PC-3 (cell line): ENCODE data around the gene IL17RD. TPM values are rescaled to one million over a fixed set of nuclear protein-coding genes. Genes with fewer than 3 reads are reported as not detected.

Source experiments
- ATAC-seq: fragments of 200-7000 bp; cut with Tn5 transposase; 2 replicates; pipeline ENCODE4 v1.9.1; 2020; ENCODE audit warnings: mild to moderate bottlenecking, moderate library complexity
- BruUV-seq: library from RNA; stranded (reverse); fragments of 400-500 nt; replicated peaks from 2 replicates; lab custom pipeline; 2021; lab: Mats Ljungman, UMichigan
- CTCF ChIA-PET: fragments of 300-600 bp; sonication (Branson Sonifier 250); formaldehyde crosslinking; loops from one replicate; lab custom pipeline; 2022; ENCODE audit warnings: antibody characterized with exemption; lab: Charles Lee
- POLR2A ChIA-PET: fragments of 300-600 bp; sonication (Branson Sonifier 250); formaldehyde crosslinking; loops from one replicate; lab custom pipeline; 2022; ENCODE audit warnings: antibody characterized with exemption; ENCODE audit not compliant: unreplicated experiment; lab: Charles Lee
- DNase-seq: peaks from one replicate; pipeline ENCODE4 v3.0.0-alpha.2; 2015
- H2AFZ ChIP-seq: fragments of 300-600 bp; sonication (generic); 2 replicates; pipeline ENCODE4 v1.6.0; 2016; ENCODE audit warnings: antibody characterized with exemption, low read length
- H3F3A ChIP-seq: fragments of 300-600 bp; sonication (generic); one replicate; pipeline ENCODE4 v1.6.0; 2017; ENCODE audit warnings: antibody characterized with exemption, low read length, control low read depth, mild to moderate bottlenecking; ENCODE audit not compliant: unreplicated experiment
- H3K27ac ChIP-seq: fragments of 300-600 bp; sonication (generic); 2 replicates; pipeline ENCODE4 v1.5.1; 2016; ENCODE audit warnings: mild to moderate bottlenecking, low read length
- H3K27me3 ChIP-seq: fragments of 300-600 bp; sonication (generic); 2 replicates; pipeline ENCODE4 v1.6.1; 2016; ENCODE audit warnings: low read length, mixed read lengths
- H3K36me3 ChIP-seq: fragments of 300-600 bp; sonication (generic); 2 replicates; pipeline ENCODE4 v1.6.1; 2016; ENCODE audit warnings: low read depth, mixed run types, low read length, mixed read lengths
- H3K4me1 ChIP-seq: fragments of 300-600 bp; sonication (generic); 2 replicates; pipeline ENCODE4 v1.5.1; 2016; ENCODE audit warnings: low read length; ENCODE audit not compliant: insufficient read depth
- H3K4me2 ChIP-seq: fragments of 300-600 bp; sonication (generic); 2 replicates; pipeline ENCODE4 v1.6.0; 2016; ENCODE audit warnings: low read length
- H3K4me3 ChIP-seq: fragments of 300-600 bp; sonication (generic); 2 replicates; pipeline ENCODE4 v1.5.1; 2016; ENCODE audit warnings: mild to moderate bottlenecking, low read length, mixed read lengths
- H3K79me2 ChIP-seq: fragments of 300-600 bp; sonication (generic); 2 replicates; pipeline ENCODE4 v1.6.1; 2017; ENCODE audit warnings: low read length, mixed read lengths
- H3K9ac ChIP-seq: fragments of 300-600 bp; sonication (generic); 2 replicates; pipeline ENCODE4 v1.6.0; 2016; ENCODE audit warnings: mild to moderate bottlenecking, low read length
- H3K9me2 ChIP-seq: fragments of 300-600 bp; sonication (generic); replicated peaks from 2 replicates; pipeline ENCODE4 v1.6.1; 2016; ENCODE audit warnings: mixed run types, low read length, mixed read lengths
- H3K9me3 ChIP-seq: fragments of 300-600 bp; sonication (generic); 2 replicates; pipeline ENCODE4 v1.6.1; 2016; ENCODE audit warnings: low read length, mixed read lengths
- H4K20me1 ChIP-seq: fragments of 300-600 bp; sonication (generic); 2 replicates; pipeline ENCODE4 v1.6.1; 2016; ENCODE audit warnings: low read length, mixed read lengths
- EZH2 ChIP-seq: fragments of 300-600 bp; sonication (generic); IDR thresholded peaks from one replicate; pipeline ENCODE4 v1.6.1; 2017; ENCODE audit warnings: antibody characterized with exemption, mild to moderate bottlenecking, low read length; ENCODE audit not compliant: unreplicated experiment
- EZH2phosphoT487 ChIP-seq: fragments of 300-600 bp; sonication (generic); IDR thresholded peaks from 2 replicates; pipeline ENCODE4 v1.6.1; 2018; ENCODE audit warnings: mild to moderate bottlenecking, antibody characterized with exemption, low read length, borderline replicate concordance
- intact Hi-C: fragments of 100-400 bp; cut with micrococcal nuclease; formaldehyde crosslinking; loops from 2 replicates; pipeline ENCODE4 v1.9.0; 2023
- total RNA-seq: library from RNA; depleted of rRNA; stranded (reverse); fragments of >200 nt; gene quantifications from 2 replicates; pipeline ENCODE4 v1.2.3, GENCODE V29; 2014; rRNA removed
- TF ChIP-seq, protein P1 (sequence below): fragments of 300-600 bp; sonication (generic); conservative IDR thresholded peaks from 2 replicates; pipeline ENCODE4 v1.5.1; 2017; ENCODE audit warnings: antibody characterized with exemption, low read depth, mild to moderate bottlenecking, low read length

Gene IL17RD
- total RNA-seq, 1 experiment from 2014 or later = 3.7 TPM

DNA sequence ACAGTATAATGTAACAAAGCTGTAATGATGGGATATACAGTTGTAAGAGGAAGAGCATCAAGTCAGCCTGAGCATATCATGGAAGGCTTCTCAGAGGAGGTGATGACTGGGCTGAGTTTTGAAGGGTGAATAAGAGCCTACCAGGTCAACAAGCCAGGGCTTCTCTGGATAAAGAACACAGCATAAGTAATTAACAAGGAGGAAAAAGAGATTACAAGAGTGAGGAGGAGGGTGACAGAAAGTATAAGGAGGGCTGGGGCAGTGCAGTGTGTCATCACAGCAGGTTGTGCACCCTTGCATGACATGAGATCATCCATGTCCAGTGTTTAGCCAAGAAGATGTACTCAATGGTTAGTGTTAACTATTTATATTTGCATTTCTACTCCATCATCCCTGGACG, 121.6 kb downstream of the IL17RD start:
- Histone ChIP-seq H3K27ac (no peak overlapping the region), H2AFZ (no peak overlapping the region), H3K36me3 (no peaks in the 10 kb centered on the region), H3K4me3 (no peak overlapping the region), H3F3A (no peaks in the 10 kb centered on the region), H3K27me3 (no peaks in the 10 kb centered on the region), H3K9me3 (no peaks in the 10 kb centered on the region), H3K4me2 (no peak overlapping the region), H4K20me1 (no peaks in the 10 kb centered on the region), H3K79me2 (no peaks in the 10 kb centered on the region), H3K4me1 (no peaks in the 10 kb centered on the region), H3K9ac (no peak overlapping the region), H3K9me2 (no peaks in the 10 kb centered on the region)
- ChIA-PET POLR2A (no interaction called here), CTCF (no interaction called here)
- BruUV-seq = no TSS peak
- no peak for TF ChIP-seq EZH2
- no peak for TF ChIP-seq EZH2phosphoT487
- TF ChIP-seq, protein P1, sequence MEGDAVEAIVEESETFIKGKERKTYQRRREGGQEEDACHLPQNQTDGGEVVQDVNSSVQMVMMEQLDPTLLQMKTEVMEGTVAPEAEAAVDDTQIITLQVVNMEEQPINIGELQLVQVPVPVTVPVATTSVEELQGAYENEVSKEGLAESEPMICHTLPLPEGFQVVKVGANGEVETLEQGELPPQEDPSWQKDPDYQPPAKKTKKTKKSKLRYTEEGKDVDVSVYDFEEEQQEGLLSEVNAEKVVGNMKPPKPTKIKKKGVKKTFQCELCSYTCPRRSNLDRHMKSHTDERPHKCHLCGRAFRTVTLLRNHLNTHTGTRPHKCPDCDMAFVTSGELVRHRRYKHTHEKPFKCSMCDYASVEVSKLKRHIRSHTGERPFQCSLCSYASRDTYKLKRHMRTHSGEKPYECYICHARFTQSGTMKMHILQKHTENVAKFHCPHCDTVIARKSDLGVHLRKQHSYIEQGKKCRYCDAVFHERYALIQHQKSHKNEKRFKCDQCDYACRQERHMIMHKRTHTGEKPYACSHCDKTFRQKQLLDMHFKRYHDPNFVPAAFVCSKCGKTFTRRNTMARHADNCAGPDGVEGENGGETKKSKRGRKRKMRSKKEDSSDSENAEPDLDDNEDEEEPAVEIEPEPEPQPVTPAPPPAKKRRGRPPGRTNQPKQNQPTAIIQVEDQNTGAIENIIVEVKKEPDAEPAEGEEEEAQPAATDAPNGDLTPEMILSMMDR = no peak
- ATAC-seq (no peak), DNase-seq (no peak)
- intact Hi-C loops = no loop called here

DNA sequence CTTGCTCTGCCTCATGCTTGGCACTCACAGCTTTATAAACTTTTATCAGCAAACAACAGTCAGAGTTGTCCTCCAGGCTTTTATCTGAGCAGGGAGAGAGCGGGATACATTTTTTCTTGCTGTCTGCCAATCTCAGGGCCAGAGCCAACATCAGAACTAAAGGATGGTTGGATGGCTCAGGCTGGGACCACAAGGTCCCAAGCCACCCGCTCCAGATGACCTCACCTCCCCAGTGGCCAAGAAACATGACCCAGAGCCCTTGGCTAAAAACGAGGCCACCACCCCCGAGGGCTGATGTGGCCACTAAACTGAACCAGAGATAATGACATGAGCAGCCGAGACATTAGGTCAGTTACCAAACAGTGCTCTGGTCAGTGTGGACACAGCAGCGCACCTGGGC, 123.5 kb downstream of the IL17RD start:
- Histone ChIP-seq H3K4me1 (no peaks in the 10 kb centered on the region), H3K27ac (no peak overlapping the region), H2AFZ (no peak overlapping the region), H3K9me3 (no peaks in the 10 kb centered on the region), H3K4me2 (no peak overlapping the region), H3K9me2 (no peaks in the 10 kb centered on the region), H3K4me3 (no peak overlapping the region), H3K36me3 (no peaks in the 10 kb centered on the region), H3K9ac (no peak overlapping the region), H3K79me2 (no peaks in the 10 kb centered on the region), H4K20me1 (no peaks in the 10 kb centered on the region), H3K27me3 (no peaks in the 10 kb centered on the region), H3F3A (no peaks in the 10 kb centered on the region)
- intact Hi-C loops = no loop called here
- POLR2A ChIA-PET = no interaction called here
- no TSS peak for BruUV-seq
- DNase-seq = no peak
- ATAC-seq = no peak; the same call in none of the 2 replicates
- TF ChIP-seq EZH2phosphoT487 (no peak), EZH2 (no peak)
- TF ChIP-seq, protein P1 = no peak
- CTCF ChIA-PET = no interaction called here

Other genes with a start within 250 kb of the IL17RD start
- 0.12 and 0.47 TPM in 2 replicates for gene SPATA12, start 104.7 kb downstream of the IL17RD start, total RNA-seq
- 3.9 TPM in 1 of 2 replicates, not detected in the other for gene HESX1, start 34.6 kb upstream of the IL17RD start, total RNA-seq
- gene APPL1, start 62.4 kb upstream of the IL17RD start, total RNA-seq = 32.5 and 34.6 TPM in 2 replicates
- gene ASB14, start 127.3 kb upstream of the IL17RD start, total RNA-seq = not detected in 2 replicates